Measurements from ENCODE around the gene SLC4A7. TPM values are rescaled to one million over a fixed set of nuclear protein-coding genes. Genes with fewer than 3 reads are reported as not detected.
A peak's percentile ranks its signal among the peaks of the same experiment; 100 is the strongest.

The SLC4A7 gene
- total RNA-seq, 1 experiment from 2014 or later: 28.1 TPM

DNA sequence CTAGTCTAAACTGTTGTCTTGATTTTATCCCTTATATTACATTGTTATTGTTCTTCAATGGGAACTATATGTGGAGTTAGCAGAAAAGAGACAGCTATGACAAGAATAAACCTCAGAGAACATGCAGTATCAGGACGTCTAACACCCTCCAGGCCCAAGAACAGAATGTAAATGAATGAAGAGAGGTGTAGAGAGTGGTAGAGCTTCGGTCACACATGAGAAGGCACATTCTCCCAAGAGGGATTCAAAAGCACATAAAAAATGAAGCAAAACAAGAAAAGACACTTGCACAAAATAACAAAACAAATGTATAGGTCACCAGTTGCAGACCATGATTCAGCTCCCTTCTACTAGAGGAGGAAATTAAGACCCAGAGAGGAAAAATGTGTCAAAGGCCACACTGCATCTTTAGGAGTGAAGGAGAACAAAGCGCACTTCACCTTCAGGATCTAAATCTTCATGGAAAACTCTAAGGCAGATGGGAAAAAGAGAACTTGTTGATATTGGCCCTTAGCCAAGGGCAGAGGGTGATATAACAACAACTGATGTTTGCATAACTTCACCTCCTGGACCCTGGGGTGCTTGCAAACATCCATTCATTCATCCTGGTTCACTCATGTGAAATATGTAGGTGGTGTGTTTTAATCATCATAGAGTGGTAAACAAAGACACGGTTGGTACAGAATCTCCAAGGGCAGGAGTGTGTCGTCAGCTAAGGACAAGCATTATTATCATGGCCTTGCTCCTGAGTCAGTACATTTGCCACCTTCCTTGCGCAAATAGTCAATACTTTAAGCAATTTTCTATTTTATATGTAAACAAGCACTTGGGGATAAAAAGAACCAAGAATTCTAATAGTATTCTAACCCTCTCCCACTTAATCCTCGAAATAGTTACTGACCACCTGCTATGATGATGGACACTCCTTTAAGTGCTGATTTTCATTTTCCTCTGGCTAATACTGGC, 123.8 kb downstream of the SLC4A7 start:
- TF ChIP-seq, protein P1, sequence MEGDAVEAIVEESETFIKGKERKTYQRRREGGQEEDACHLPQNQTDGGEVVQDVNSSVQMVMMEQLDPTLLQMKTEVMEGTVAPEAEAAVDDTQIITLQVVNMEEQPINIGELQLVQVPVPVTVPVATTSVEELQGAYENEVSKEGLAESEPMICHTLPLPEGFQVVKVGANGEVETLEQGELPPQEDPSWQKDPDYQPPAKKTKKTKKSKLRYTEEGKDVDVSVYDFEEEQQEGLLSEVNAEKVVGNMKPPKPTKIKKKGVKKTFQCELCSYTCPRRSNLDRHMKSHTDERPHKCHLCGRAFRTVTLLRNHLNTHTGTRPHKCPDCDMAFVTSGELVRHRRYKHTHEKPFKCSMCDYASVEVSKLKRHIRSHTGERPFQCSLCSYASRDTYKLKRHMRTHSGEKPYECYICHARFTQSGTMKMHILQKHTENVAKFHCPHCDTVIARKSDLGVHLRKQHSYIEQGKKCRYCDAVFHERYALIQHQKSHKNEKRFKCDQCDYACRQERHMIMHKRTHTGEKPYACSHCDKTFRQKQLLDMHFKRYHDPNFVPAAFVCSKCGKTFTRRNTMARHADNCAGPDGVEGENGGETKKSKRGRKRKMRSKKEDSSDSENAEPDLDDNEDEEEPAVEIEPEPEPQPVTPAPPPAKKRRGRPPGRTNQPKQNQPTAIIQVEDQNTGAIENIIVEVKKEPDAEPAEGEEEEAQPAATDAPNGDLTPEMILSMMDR (conservative IDR thresholded peaks at IDR 0.05): no peak
- TF ChIP-seq EZH2 (IDR thresholded peaks at IDR 0.05; ENCODE audit: low read depth): no peak
- peak overlapping the region; percentile 7; the same call in 1 of the 2 replicates for H2AFZ ChIP-seq
- intact Hi-C loops (cut with micrococcal nuclease; ENCODE audit: unreplicated experiment): no loop called here
- H3K79me2 ChIP-seq (ENCODE audit: low read depth): no peaks in the 10 kb centered on the region
- peak overlapping the region; percentile 52 for H3K27ac ChIP-seq
- H3K4me3 ChIP-seq: no peak overlapping the region
- H3K9me2 ChIP-seq (ENCODE audit: insufficient read depth): peaks cover 5% of the 10 kb centered on the region; the same call in 1 of the 2 replicates
- peak; percentile 12 to 80 for DNase-seq
- ChIA-PET POLR2A (ENCODE audit: unreplicated experiment) (no interaction called here), CTCF (interaction anchor here (0.6 kb wide), 1 partner anchor 107 kb away, joined by 3 read pairs; no protein-coding TSS in a partner anchor)
- no TSS peak for BruUV-seq (replicated peaks)
- H3K27me3 ChIP-seq (ENCODE audit: insufficient read depth, low read depth): no peaks in the 10 kb centered on the region
- H3K36me3 ChIP-seq (ENCODE audit: low read depth): no peaks in the 10 kb centered on the region
- peaks cover 18% of the 10 kb centered on the region for H3F3A ChIP-seq (ENCODE audit: insufficient read depth, low read depth)
- no peaks in the 10 kb centered on the region for H4K20me1 ChIP-seq (ENCODE audit: insufficient read depth)
- peaks cover 28% of the 10 kb centered on the region for H3K4me1 ChIP-seq (replicated peaks; ENCODE audit: insufficient read depth)
- H3K4me2 ChIP-seq: peak overlapping the region; percentile 26
- H3K9me3 ChIP-seq (ENCODE audit: insufficient read depth, low read depth): no peaks in the 10 kb centered on the region

DNA sequence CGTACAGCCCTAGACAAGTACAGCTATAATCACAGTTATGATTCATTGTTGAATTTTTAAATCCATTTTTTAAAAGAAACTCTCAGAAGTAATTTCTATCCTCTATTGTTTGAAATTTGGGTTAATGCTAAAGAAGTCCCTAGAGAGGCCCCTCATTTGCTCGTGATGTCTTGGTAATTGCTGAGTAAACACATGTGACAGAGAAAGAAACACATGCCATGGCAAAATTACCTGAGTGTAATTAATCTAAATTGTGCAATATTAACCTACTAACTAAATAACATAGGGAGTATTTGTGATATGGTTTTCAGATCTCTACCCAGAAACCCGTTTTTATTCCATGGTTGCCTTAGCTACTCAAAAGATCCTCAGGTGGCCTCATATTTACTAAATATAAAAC, 125.8 kb downstream of the SLC4A7 start:
- Histone ChIP-seq H3K4me3 (no peak overlapping the region), H3K27me3 (ENCODE audit: insufficient read depth, low read depth) (no peaks in the 10 kb centered on the region), H3K79me2 (ENCODE audit: low read depth) (no peaks in the 10 kb centered on the region), H2AFZ (no peak overlapping the region), H3K9me3 (ENCODE audit: insufficient read depth, low read depth) (no peaks in the 10 kb centered on the region), H3K27ac (no peak overlapping the region), H4K20me1 (ENCODE audit: insufficient read depth) (no peaks in the 10 kb centered on the region), H3K9me2 (ENCODE audit: insufficient read depth) (peaks cover 5% of the 10 kb centered on the region; the same call in 1 of the 2 replicates), H3F3A (ENCODE audit: insufficient read depth, low read depth) (peaks cover 18% of the 10 kb centered on the region), H3K36me3 (ENCODE audit: low read depth) (no peaks in the 10 kb centered on the region), H3K4me1 (replicated peaks; ENCODE audit: insufficient read depth) (peaks cover 28% of the 10 kb centered on the region), H3K4me2 (no peak overlapping the region)
- BruUV-seq (replicated peaks): no TSS peak
- POLR2A ChIA-PET (ENCODE audit: unreplicated experiment): no interaction called here
- intact Hi-C loops (cut with micrococcal nuclease; ENCODE audit: unreplicated experiment): loop anchor here (5.0 kb wide), 1 partner anchor 46 kb away; no protein-coding TSS in a partner anchor
- DNase-seq: no peak
- TF ChIP-seq EZH2 (IDR thresholded peaks at IDR 0.05; ENCODE audit: low read depth): no peak
- TF ChIP-seq, protein P1 (conservative IDR thresholded peaks at IDR 0.05): no peak
- CTCF ChIA-PET: interaction anchor here (0.6 to 1.0 kb wide), 2 partner anchors 109 to 354 kb away, joined by 3 read pairs; no protein-coding TSS in a partner anchor

DNA sequence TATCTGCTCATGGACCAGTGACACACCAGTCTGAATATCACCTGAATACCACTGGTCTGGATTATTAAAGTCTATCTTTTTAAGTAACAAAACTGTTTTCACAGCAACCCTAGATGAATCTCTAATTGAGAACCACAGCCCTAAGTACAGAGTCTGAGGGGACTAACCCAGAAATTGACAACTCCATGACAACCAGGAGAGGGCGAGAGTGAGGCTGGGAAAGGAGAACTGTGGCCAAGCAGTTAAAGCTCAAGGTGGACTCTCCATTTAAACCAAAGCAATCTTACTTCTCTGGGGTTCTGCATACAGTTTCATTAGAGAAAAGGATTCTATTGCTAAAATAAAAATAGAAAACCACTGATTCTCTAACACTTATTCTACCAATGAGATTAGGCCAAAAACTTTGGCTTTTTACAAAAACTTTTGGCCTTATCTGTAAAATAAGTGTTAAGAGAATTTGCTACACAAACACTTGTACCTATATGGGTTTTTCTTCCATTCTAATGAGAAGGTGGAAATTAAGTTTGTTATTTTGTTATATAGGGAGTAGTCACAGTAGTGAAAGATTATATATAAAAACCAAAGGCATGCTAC, 126.4 kb downstream of the SLC4A7 start:
- Histone ChIP-seq H3K4me3 (no peak overlapping the region), H3K9me3 (ENCODE audit: insufficient read depth, low read depth) (no peaks in the 10 kb centered on the region), H3K4me2 (no peak overlapping the region), H3K36me3 (ENCODE audit: low read depth) (no peaks in the 10 kb centered on the region), H3F3A (ENCODE audit: insufficient read depth, low read depth) (peaks cover 18% of the 10 kb centered on the region), H3K4me1 (replicated peaks; ENCODE audit: insufficient read depth) (peaks cover 28% of the 10 kb centered on the region), H4K20me1 (ENCODE audit: insufficient read depth) (no peaks in the 10 kb centered on the region), H3K27ac (no peak overlapping the region), H3K27me3 (ENCODE audit: insufficient read depth, low read depth) (no peaks in the 10 kb centered on the region), H3K9me2 (ENCODE audit: insufficient read depth) (peaks cover 5% of the 10 kb centered on the region; the same call in 1 of the 2 replicates), H2AFZ (no peak overlapping the region), H3K79me2 (ENCODE audit: low read depth) (no peaks in the 10 kb centered on the region)
- ChIA-PET POLR2A (ENCODE audit: unreplicated experiment) (no interaction called here), CTCF (interaction anchor here (0.5 to 1.0 kb wide), 3 partner anchors 109 to 354 kb away, joined by 3 to 6 read pairs (median 3); no protein-coding TSS in a partner anchor)
- no peak for TF ChIP-seq EZH2 (IDR thresholded peaks at IDR 0.05; ENCODE audit: low read depth)
- TF ChIP-seq, protein P1 (conservative IDR thresholded peaks at IDR 0.05): peak; percentile 64
- BruUV-seq (replicated peaks): no TSS peak
- peak; percentile 29 to 37 for DNase-seq
- intact Hi-C loops (cut with micrococcal nuclease; ENCODE audit: unreplicated experiment): loop anchor here (1.0 to 5.0 kb wide), 2 partner anchors 45 to 324 kb away; no protein-coding TSS in a partner anchor

Data from PC-9 (cell line).